Frontal cortex (tissue), 4 donors: ENCODE data around the gene HOXB5. TPM values are rescaled to one million over a fixed set of nuclear protein-coding genes. Genes with fewer than 3 reads are reported as not detected.

ENCODE experiments used
- DNase-seq, 2 donors: peaks; one replicate each; pipeline ENCODE4 v3.0.0; 2012; ENCODE audit warnings: low spot score in 2 of 2
- FAIRE-seq: peaks from 2 replicates; lab custom pipeline; 2012; peaks lifted over from hg19 to GRCh38; lab: Jason Lieb, UNC
- total RNA-seq: library from RNA; depleted of rRNA; stranded (reverse); fragments of >200 nt; gene quantifications from one replicate; pipeline ENCODE4 v1.2.3, GENCODE V29; 2014
- donor health status: control.
- donor health status: control.
- donor health status: control.

Gene HOXB5
- total RNA-seq, 1 donor from 2014 or later, result not detected

- DNase-seq (no peak), FAIRE-seq (no peak)
Observed at GRCh38 chr17:48630009-48630924, 36.7 kb upstream of the HOXB5 start.

DNA sequence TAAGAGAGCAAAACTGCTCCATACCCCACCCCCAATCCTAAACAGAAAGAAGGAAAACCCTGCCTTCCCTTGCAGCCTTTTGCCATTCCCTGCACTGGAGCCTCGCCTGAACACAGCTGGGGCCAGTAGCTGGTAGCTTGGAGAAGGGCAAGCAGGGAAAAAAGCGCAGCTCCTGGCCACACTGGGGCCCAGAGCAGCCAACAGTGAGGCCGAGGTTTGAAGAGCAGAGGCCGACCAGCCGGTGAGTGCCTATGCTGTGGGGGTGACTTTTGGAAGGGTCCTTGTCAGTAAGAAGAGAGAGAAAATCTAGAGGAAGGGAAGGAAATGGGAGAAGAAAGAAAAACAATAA lies 35.8 kb upstream of the HOXB5 start:
- FAIRE-seq, result no peak
- no peak for DNase-seq

DNA sequence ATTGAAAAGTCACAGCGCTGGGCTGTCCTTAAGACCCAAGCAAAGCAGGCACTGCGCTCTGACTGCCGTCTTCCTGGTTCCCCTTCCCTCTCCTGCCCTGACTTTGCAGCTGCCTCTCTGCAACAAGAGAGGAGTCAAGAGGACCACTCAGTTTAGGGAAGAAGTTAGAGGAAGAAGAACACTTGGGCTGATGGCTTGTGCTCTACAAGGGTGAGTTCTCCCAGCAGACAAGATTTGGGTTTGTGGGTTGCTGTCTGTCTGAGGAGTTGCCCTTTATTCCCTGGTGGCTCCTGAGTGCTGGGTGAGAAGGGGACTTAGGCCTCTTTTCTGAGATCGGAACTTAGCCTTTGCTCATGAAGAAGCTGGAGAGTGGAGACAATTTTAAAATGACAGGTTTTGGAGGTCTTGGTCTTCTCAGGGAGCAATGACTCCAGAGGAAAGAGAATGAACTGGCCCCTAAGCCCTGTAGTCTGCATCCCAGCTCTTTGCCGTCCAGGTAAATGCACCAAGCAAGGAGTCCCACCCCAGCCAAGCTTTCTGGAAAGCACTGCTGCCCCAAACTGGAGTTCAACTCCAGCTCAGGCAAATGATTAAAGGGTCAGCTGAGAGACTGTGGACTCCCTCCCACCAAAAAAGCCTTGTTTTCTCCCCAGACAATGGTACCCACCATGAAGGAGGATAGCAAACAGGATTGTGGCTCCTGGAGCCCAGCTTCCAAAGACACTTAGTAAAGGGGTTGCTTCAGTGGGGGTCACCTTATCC lies 35.3 kb upstream of the HOXB5 start:
- no peak for DNase-seq
- no peak for FAIRE-seq

DNA sequence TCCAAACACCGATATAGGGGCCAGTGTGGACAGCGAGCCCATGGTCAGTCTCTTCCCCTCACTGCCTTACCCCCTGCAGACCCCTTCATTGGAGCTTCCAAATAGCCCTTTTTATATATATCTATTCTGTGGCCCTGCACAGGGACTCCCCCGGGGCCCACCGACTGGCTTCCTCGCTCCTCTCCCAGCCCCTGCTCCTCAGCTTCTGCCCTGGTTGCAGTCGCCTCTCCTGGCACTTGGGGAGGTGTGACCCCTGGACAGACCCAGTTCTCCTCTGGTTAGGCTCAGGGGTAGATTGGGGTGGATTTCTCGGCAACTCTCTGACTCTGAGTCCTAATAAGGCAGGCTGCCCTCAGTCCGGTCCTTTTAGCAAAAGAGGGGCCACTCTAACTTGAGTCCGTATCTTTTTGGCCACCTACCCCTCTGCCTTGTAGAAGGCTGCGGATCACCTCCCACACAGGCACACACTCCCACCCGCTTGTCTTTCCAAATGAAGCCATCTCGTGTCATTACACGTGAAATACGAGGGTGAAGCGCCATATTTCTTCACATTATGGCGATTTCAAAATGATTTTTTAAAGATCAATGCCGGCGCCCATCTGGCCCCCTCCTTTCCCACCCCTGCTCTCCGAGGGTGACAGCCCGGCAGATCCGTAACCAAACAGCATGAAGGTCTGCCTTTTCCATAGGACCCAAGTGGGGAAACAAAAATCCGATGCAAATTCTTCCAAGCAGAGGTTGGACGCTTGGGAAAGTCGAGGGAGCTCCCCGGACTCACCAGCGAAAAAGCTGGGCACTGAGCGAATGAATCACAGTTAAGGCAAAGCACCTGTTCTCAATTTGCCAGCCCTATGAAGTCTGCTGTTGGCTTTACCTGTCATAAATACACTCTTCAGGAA lies 34.3 kb upstream of the HOXB5 start:
- FAIRE-seq, result no peak
- DNase-seq, result no peak

DNA sequence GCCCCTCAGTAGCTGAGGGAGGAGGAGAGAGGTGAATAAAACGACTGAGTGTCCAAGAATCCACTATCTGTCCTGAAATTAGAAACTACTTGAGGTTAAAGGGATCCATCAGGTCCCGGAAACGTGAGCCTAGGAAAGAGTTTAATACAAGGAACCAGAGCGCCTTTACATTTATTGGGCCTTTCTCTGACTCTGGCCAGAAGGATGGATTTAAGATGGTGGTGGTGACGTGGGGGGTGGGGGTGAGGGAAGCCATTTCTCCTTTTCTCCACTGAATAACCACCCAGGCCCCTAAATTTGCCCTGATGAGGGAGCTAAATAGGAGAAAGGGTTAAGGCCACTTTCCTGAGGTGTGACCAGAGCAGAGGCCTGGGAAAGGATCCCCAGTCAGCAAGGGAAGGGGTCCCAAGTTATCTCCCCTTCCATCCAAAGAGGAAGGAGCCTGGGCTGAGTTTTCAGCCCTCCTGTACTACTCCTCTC lies 33.6 kb upstream of the HOXB5 start:
- FAIRE-seq (no peak), DNase-seq (no peak)

DNA sequence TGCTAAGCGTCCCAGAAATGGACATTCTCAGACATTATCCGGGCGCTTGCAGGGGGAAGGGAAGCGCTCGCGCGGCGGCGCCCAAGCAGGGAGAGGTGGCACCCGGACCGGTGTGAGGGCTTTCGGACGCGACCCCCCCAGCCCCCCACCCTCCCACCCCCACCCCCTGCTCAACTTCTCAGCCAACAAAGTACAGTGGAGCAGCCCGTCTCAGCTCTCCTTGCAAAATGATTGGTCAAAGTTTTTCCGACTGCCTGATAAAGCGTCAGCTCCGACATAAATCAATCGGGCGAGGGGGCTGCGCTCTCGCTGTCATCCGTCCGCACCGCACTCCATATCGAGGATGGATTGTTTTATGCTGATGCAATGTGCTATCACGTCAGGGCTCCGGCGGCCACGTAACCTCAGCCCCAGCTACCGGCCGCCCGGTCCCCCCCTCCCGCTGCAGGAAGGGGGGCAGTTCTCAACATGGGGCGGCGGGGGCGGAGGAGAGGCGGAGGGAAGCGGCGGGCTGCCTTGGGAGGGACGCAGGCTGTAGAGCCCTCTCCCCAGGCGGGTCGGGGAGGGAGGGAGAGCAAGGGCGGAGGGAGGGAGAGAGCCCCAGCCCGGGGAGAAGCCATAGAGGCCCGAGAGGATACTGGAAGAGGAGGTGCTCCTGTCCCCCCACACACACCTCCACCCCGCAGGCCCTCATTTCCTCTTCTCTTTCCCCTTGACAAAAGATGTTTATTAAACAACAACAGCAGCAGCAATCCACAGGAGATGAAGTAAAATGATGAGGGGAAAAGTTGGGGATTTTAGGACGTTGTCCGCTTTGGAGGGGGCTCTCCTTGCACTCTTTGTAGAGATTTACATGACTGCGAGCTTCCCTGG lies 32.9 kb upstream of the HOXB5 start, which contains the start of gene HOXB9:
TSS of gene HOXB9 (minus strand) at position 114 of the 873 bp plus-strand sequence. CDS start at position 25, 89 bp downstream.
- DNase-seq (no peak), FAIRE-seq (no peak)

GRCh38 chr17:48625495-48626244 lies 32.1 kb upstream of the HOXB5 start:
- DNase-seq (no peak), FAIRE-seq (no peak)

- no peak for DNase-seq
- no peak for FAIRE-seq
Observed at GRCh38 chr17:48624544-48625494, 31.2 kb upstream of the HOXB5 start.

DNA sequence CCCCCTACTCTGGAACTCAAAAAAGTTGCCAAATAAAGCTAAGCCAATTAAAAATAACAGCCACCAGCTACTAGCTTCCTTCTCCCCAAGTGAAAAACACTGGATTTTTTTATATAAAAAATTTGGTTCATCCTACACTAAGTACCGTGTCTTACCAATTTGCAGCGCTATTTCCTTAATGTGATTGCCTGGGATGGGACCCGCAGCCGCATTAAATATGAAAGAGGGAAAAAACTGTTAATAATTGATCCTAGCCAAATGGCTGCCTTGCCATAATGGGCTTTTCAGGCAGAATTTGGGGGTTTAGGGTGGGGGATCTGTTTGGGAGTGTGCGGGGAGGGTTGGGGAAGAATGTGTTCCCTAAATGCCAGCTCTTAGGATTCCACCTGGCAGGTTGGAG lies 30.5 kb upstream of the HOXB5 start:
- no peak for FAIRE-seq
- DNase-seq, result no peak

DNA sequence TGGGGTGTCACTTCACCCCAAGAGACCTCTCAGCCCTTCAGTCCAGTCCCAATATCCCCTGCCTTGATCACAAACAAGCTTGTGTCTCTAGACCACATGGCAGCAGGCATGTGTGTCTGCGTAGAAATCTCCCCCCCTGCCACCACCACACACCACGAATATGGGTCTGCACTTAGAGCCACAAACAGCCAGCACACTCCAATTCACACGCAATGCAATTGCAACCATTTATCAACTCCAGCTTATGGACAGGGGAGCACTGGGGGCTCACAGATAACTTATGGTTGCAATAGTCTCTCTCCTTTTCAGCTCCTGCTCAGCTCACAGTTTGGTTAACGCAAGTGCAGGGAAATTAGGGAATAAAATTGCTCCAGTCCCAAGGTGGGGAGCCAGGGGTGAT lies 30.0 kb upstream of the HOXB5 start:
- no peak for FAIRE-seq
- DNase-seq, result no peak

DNA sequence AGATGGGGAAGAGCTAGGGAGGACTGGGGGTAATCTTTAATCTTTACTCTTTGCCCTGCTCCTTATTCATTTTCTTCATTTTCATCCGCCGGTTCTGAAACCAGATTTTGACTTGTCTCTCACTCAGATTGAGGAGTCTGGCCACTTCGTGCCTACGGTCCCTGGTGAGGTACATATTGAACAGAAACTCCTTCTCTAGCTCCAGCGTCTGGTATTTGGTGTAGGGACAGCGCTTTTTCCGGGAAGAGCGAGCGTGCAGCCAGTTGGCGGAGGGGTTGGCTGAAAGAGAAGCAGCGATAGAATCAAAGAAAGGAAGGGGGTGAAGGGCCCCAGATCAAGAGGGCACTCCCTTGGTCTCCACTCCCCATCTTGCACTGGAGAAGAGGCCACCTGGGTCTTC lies 29.3 kb upstream of the HOXB5 start:
- FAIRE-seq, result no peak
- DNase-seq, result no peak

DNA sequence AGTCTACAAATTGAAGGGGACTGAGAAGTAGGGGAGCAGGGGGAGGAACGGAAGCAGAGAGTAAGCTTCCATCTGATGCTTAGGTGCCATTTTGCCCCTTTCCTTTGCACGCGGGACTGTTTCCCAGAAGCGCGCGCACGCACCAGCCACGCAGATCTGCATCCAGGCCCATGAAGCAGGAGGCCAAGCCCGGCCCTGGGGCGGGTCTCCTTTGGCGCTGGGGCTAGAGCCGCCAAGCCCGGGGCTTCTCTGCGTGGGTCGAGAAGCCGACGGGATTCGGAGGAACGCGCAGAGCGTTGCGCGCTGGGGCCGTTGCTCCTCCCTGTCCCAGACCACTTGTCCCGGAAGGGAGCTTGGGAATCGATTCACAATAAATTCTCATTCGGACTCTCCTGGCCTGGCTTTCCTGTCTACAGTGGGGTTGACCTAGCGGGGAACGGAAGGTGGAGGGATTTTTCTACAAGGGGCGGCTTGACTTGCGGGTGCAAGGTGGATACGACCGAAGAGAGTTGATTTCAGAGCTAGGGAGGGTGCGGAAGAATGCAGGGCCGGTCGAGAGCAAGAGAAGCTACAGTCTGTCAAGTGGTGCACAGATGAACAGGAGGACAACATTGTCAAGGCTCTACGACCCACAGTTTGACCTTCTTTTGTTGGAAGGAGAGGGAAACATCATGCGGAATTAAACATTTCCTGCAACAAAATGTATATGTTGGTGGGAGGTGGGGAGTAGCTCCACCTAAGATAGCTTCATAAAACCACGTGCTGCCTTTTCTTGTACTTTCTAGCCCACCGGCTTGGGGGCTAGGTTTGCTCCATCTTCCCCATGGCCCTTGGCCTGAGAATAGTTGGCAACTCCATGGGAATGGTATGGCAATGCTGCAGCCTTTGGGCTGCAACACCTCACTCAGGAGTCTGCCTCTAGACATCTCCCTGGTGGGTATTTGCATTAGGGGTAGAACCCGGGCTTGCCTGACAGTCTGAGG lies 28.1 kb upstream of the HOXB5 start:
- no peak for DNase-seq

DNA sequence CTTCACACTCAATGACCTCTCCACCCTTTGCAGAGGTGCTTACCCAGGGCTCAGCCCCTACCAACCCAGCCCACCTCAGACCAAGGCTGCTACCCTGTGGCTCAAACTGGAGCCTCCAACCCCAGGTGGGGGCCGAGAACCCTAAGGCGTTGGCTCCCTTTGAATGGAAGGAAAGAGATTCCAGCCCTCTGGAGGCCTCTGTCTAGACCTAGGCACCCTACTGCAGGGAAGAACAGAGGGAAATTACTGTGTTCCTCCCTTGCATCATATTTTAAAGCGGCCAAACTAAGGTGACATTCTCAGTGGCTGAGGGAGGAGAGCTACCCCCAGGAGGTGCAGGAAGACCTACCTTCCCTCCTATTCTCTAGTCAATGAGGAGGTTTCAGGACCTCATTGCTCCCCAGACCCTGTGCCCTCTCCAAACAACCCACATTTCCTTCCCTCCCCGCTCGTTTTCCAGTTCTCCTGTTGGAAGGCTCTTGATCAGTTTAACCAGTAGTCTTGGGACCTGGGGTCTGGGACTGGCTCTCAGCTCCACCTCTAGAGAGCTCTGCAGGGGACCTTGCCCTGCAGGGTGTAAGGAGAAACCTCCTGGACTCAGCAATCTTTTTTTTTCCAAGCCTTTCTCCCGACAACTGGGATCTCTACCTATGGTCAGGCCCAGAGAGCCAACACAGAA lies 27.0 kb upstream of the HOXB5 start:
- no peak for FAIRE-seq
- DNase-seq, result no peak

More for the DNA sequence above, 28.1 kb upstream of the HOXB5 start:
- FAIRE-seq, result no peak

- FAIRE-seq, result no peak
Observed at GRCh38 chr17:48619826-48620449, 26.4 kb upstream of the HOXB5 start.

More at GRCh38 chr17:48619826-48620449, 26.4 kb upstream of the HOXB5 start:
- DNase-seq, result no peak
